Measurements from ENCODE around the gene CCDC71L.
"Not testable (repeated sequence)": the region's sequence is repeated elsewhere in the genome, so short reads cannot be mapped to it uniquely, and the experiment has no call there.

The CCDC71L gene

DNA sequence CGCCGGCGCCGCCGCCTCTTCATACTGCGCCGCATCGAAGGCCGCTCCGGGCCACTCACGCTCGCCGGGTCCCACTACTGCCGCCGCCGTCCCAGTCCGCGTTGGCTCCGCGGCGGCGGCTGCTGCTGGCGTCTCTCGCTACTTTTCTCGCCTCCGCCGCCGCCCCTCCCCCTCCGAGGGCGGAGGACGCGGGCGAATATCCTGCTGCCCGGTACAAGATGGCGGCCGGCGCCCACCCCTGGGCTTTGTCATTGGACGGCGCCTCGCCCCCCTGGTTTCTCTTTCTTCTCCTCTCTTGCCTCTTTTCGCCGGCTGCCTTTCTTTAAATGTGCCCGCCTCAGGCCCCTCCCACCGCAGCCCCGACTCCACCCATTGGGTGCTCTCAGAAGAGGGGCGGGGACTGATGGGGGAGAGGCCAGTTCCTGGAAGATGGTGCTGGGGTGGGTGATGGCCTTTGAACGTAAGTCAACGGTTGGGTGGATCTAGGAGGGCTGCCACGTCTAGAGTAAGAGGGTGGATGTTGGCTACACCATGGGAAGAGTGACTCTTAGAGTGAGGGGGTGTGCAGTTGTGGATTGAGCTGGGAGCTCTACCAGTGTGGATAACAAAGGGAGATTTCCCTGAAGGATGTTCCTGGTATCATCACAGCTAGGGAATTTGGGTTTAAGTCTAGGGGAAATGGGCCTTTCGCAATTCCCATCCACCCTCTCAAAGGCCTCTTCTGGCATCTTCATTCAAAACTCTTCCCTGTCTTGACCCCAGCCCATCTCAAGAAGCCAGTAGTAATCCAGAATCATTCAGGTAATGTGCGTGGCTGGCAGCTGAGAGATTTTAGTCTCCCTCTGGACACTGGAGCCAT lies at the start of gene CCDC71L:
TSS of gene CCDC71L (minus strand) at position 297 of the 859 bp plus-strand sequence. CDS start at position 35, 262 bp downstream.
- DNase-seq (ENCODE audit: low read depth), result peak; percentile 93

GRCh38 chr7:106709604-106710003 lies 48.6 kb upstream of the CCDC71L start:
- DNase-seq (ENCODE audit: low read depth), result not testable (repeated sequence)

DNA sequence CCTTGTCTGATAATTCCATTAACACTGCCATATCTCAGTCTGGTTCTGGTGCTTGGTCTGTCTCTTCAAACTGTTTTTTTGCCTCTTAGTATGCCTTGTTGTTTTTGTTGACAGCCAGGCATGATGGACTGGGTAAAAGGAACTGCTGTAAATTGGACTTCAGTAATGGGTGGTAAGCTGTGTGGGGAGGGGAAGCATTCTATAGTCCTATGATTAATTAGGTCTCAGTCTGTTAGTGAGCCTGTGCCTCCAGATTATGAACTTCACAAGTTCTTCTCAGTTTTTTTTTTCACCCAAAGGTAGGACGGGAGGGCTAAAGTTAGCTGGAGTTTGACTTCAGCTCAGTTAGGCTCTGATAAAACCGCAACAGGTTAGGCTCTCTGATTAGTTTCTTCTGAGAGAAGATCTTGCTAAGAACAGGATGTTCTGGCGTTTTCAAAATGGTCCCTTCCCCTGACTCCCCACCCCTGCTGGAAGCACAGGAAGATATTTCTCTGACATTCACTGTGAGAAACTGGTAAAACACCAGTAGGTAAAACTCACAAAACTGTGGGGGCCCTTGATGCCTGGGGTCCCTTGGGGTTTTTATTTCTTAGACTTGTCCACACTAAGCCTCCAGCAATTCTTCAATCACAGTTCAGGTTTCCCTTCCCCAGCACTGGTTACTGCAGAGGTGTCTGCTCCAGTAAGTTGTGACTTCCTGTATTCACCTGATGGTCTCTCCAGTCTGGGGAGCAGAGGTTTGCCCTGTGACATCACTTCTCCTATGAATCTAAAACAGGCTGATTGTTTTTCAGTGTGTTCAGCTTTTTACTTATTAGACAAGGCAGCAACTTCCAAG lies 43.3 kb upstream of the CCDC71L start:
- DNase-seq (ENCODE audit: low read depth), result no peak

- no peak for DNase-seq (ENCODE audit: low read depth)
These were observed 32.9 kb upstream of the CCDC71L start for GRCh38 chr7:106693677-106694353.

GRCh38 chr7:106692450-106693051 lies 31.6 kb upstream of the CCDC71L start:
- no peak for DNase-seq (ENCODE audit: low read depth)

DNA sequence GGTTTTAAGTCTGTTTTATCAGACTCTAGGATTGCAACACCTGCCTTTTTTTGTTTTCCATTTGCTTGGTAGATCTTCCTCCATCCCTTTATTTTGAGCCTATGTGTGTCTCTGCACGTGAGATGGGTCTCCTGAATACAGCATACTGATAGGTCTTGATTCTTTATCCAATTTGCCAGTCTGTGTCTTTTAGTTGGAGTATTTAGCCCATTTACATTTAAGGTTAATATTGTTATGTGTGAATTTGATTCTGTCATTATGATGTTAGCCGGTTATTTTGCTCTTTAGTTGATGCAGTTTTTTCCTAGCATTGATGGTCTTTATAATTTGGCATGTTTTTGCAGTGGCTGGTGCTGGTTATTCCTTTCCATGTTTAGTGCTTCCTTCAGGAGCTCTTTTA lies 27.2 kb upstream of the CCDC71L start:
- not testable (repeated sequence) for DNase-seq (ENCODE audit: low read depth)

GRCh38 chr7:106683941-106684340 lies 23.0 kb upstream of the CCDC71L start:
- no peak for DNase-seq (ENCODE audit: low read depth)

DNA sequence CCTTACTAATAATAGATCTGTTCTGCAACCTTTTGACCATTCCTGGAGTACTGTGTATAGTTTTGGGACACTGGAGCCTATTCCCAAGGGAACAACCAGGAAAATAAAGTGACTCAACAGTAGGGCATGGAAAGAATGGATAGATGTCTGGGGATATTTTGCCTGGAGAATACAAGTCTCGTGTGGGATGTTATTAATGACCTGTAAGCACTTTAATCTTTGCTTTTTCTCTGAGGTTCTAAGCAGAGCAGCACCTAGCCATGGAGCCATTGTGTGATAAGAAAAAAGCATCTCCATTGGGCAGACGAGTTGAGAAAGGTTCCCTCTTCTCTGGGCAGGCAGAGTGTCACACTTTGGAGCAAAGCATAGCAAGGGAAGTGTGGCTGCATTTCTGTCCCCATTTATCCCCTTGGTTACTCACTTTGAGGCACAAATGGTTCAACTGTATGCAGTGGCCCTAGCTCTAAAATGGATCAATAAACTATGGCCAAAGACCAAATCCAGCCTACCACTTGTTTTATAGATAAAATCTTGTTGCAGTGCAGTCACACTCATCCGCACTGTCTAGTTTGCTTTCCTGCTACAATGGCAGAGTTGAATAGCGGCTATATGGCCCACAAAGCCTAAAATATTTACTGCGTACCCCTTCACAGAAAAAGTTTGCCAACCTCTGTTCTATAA lies 21.0 kb upstream of the CCDC71L start:
- DNase-seq (ENCODE audit: low read depth), result no peak

DNA sequence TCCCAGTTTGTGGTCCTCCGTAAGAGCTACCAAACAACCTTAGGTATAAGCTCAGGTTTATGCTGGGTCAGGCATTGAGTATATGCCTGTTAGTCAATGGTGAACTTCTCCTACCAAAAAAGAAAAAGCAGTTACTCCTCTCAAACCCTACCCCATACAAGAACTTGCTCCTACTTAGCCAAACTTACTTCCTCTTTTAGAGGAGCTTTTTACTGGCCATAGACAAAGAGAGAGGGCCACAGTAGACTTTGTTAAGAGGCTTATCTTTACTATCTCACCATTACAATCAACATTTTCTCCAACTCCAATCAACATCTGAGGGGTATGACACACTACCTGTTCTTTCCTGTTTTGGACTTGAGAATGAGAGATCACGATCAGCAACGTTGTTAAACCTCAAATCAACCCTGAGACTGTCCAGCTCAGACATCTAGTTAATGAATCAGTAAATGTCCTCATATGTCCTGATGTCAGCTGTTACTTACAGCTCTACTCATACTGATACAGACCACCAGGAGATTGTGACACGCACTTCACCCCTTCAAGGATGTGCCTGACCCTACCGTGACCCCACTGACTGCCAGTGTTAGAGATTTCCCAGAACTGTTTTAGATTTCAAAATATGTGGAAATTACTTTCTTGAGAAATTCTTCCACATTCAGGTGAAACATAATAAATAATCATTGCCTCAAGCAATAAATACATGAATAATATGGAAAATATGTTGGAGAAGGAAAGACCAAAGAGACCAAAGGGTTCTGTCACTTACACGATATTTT lies 18.4 kb upstream of the CCDC71L start:
- no peak for DNase-seq (ENCODE audit: low read depth)

GRCh38 chr7:106678795-106679152 lies 17.8 kb upstream of the CCDC71L start:
- no peak for DNase-seq (ENCODE audit: low read depth)

GRCh38 chr7:106676506-106676905 lies 15.5 kb upstream of the CCDC71L start:
- DNase-seq (ENCODE audit: low read depth), result not testable (repeated sequence)

- DNase-seq (ENCODE audit: low read depth), result not testable (repeated sequence)
These were observed 12.7 kb upstream of the CCDC71L start for GRCh38 chr7:106673688-106674087.

- DNase-seq (ENCODE audit: low read depth), result not testable (repeated sequence)
These were observed 11.0 kb upstream of the CCDC71L start for GRCh38 chr7:106671930-106672329.

GRCh38 chr7:106671160-106671559 lies 10.2 kb upstream of the CCDC71L start:
- no peak for DNase-seq (ENCODE audit: low read depth)

DNA sequence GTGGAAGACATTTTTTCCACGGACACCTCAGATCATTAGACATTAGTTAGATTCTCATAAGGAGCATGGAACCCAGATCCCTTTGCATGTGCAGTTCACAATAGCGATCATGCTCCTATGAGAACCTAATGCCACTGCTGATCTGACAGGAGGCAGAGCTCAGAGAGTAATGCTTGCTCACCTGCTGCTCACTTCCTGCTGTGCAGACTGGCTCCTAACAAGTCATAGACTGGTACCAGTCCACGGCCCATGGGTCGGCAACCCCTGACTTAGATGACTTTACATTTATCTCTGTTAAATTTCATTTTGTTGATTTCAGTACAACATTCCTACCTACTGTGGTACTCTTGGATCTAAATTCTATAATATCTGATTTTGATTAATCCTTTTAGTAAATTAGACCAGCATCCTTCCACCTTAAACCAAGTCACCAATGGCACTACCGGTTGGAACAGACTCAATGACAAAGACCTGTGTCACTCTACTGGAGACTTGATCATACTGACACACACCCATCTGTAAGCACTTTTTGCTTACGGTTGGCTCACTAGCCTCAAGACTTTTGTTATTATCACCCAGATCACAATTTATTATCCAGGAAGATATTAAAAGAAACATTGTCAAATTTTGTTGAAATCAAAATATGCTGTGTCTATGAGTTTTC lies 8.0 kb upstream of the CCDC71L start:
- DNase-seq (ENCODE audit: low read depth), result no peak

DNA sequence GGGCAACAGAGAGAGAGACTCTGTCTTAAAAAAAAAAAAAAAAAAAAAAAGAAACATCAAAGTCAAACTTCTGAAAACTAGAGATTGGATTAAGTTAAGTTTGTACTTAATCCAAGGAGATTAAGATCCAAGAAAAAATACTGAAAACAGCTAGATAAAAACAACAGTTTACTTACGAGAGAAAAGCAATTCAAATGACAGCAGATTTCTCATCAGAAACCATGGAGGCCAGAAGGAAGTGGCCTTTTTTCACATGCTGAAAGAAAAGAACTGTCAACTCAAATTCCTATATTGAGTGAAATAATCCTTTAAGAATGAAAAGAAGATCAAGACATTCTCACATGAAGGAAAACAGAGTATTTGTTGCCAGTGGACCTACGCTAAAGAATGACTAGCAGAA lies 5.4 kb upstream of the CCDC71L start:
- DNase-seq (ENCODE audit: low read depth), result no peak

- no peak for DNase-seq (ENCODE audit: low read depth)
These were observed 3.4 kb upstream of the CCDC71L start for GRCh38 chr7:106664343-106664742.

- peak; percentile 77 for DNase-seq (ENCODE audit: low read depth)
These were observed 746 bp downstream of the CCDC71L start for GRCh38 chr7:106659963-106660861.
